HG03521 (cell line): Measurements from ENCODE around the gene BTG1.

Experiments used
- ATAC-seq: cut with Tn5 transposase; IDR thresholded peaks from one replicate; pipeline ENCODE4 v1.9.1; 2021; ENCODE audit warnings: mild to moderate bottlenecking, moderate library complexity; ENCODE audit not compliant: unreplicated experiment

Gene BTG1

DNA sequence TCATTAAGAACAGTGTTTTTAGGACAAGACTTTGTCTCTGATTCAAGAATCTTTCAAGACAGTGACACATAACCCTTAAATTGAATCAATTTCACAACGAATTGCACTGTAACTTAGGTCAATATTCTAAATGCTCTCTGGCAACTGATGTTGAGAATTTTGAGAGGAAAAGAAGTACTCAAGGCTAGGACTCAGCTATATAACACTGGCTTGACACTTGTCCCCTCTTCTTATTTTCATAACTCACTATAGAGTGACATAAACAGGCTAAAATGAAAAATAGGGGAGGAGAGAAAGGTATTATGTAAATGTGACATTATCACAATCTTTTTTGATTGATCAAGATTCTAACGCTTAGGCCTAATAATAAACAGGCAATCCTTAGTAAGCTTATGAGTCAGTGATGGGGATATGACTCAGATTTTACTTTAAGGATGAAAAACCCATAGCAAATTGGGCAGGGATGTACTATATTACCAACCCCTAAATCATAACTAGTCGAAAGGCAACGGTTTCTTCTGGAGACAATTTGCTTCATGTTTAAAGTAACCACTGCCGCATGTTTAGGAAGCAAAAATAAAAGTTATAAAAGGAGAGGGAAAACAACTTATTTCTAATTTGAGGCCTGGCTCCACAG, 10.9 kb downstream of the BTG1 start:
- ATAC-seq: no peak

GRCh38 chr12:92133795-92134637, 11.6 kb downstream of the BTG1 start:
- ATAC-seq: no peak

GRCh38 chr12:92133171-92133570, 12.5 kb downstream of the BTG1 start:
- ATAC-seq: no peak

GRCh38 chr12:92132288-92132687, 13.4 kb downstream of the BTG1 start:
- ATAC-seq: no peak

GRCh38 chr12:92130999-92131398, 14.6 kb downstream of the BTG1 start:
- ATAC-seq: no peak

GRCh38 chr12:92129609-92130008, 16.0 kb downstream of the BTG1 start:
- ATAC-seq: no peak

DNA sequence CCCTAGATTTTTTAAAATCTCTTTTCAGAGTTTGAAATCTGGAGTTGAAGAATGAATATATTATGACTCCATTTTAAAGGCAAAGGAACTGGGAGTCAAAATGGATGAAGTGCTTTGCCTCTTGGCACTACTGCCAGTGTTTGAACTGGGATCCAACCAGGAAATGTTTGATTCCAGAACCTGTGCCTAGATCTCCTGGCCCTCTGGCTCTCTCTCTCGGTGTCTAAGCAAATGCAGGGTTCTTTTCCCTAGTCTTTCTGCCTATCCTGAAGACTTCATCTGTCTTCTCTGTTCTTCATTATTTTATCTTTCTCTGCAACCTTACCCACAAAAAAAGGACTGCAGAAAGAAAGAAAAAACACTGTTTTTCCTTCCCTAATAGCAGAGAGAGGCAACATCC, 17.0 kb downstream of the BTG1 start:
- no peak for ATAC-seq

DNA sequence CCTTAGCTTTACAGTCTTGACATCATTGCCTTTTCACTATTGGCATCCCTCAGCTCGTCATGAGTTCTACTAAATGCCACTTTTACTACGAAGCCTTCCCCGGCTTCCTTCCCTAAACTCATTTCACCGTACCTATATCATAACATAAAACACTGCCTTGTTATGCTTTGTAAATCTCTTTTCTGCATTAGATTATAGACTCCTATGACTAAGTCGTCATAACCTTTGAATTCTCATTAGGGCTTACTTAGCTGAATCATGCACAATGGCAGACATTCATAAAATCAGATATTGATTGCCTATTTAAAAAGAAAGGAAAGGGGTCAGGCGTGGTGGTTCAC, 21.0 kb downstream of the BTG1 start:
- ATAC-seq: no peak

GRCh38 chr12:92123780-92124688, 21.6 kb downstream of the BTG1 start:
- ATAC-seq: no peak

DNA sequence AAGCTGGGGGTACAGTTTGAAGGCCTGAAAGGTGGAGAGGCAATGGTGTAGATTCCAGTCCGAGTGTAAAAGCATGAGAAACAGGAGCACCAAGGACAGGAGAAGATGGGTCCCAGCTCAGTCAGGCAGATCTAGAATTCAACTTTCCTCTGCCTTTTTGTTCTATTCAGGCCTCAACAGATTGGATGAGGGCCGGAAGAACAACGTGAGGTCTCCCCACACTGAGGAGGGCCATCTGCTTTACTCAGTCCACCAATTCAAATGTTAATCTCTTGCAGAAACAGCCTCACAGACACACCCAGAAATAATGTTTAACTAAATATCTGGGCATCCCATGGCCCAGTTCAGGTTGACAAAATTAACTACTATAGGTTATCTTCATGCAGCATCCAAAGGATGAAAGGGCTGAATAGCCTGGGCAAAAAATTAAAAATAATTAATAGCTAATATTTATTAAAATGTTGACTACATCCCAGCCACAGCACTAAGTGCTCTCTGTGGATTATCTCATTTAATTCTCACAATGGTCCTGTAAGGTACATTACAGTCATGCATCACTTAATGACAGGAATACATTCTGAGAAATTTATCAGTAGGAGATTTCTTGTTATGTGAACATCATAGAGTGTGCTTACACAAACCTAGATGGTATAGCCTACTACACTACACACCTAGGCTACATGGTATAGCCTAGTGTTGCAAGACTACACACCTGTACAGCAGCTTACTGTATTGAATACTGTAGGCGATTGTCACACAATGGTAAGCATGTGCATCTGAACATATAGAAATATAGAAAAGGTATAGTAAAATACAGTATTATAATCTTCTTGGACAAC, 22.5 kb downstream of the BTG1 start:
- no peak for ATAC-seq

DNA sequence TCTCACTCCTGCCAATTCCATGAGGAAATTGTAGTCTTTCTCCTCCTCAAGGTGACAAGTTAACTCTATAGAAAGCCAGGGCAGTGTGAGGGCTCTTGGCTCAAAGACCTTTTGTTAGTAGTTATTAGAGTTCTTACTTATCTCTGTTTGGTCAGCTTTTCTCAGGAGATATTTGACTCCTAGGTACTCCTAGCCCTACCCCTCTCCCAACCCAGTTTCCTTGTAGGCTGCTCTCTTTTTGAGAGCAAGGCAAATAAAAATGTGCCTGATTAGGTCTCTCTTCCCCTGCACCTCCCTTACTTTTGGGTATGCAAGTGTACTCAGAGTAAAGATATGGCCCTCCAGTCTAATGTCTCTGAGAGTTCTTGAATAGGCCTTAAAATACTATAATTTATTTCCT, 23.8 kb downstream of the BTG1 start:
- no peak for ATAC-seq

GRCh38 chr12:92118826-92119536, 26.7 kb downstream of the BTG1 start:
- ATAC-seq: no peak

- no peak for ATAC-seq
These were observed 30.8 kb downstream of the BTG1 start for GRCh38 chr12:92114834-92115233.

GRCh38 chr12:92111256-92111655, 34.4 kb downstream of the BTG1 start:
- peak; percentile 52 for ATAC-seq

GRCh38 chr12:92110083-92110640, 35.5 kb downstream of the BTG1 start:
- ATAC-seq: no peak

DNA sequence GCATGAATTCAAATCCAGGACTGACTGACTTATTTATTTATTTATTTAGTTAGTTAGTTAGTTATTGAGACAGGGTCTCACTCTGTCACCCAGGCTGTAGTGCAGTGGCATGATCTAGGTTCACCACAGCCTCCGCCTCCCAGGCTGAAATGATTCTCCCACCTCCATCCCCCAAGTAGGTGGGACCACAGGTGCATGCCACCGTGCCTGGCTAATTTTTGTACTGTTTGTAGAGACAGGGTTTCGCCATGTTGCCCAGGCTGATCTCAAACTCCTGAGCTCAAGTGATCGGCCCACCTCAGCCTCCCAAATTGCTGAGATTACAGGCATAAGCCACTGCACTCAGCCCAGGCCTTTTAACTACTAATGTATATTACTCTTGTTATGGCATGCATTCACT, 36.0 kb downstream of the BTG1 start:
- ATAC-seq: no peak

- no peak for ATAC-seq
These were observed 37.0 kb downstream of the BTG1 start for GRCh38 chr12:92108651-92109050.

DNA sequence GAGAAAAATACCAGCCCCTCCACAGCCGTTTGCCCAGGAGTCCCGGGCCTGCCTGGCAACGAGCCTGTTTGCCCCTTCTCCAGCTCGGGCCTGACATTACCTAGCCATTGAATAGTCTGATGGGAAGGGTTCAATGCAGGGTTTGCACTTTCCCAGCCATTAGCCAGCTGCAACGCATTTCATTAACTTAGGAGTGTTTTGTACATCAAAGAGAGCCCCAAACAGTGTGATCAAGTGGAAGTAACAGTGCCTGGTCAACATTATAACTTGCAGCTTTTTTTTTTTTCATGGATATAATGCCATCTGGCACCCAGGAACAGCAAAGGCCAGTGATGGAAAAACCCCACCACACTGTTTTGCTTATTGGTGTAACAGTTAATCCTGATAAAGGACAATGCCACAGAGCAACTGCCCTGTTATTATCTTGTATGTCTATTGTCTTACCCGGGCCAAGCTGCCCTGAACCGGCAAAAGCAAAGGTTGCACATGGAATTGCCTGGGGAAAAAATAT, 38.0 kb downstream of the BTG1 start:
- no peak for ATAC-seq

GRCh38 chr12:92107094-92107493, 38.6 kb downstream of the BTG1 start:
- ATAC-seq: no peak

GRCh38 chr12:92105676-92106075, 40.0 kb downstream of the BTG1 start:
- no peak for ATAC-seq
